GM18867 (cell line): Measurements from ENCODE around the gene ERCC6L.

ENCODE experiments used
- ATAC-seq: cut with Tn5 transposase; IDR thresholded peaks from one replicate; pipeline ENCODE4 v1.9.1; 2021; ENCODE audit warnings: mild to moderate bottlenecking, moderate library complexity; ENCODE audit not compliant: unreplicated experiment

Gene ERCC6L, protein sequence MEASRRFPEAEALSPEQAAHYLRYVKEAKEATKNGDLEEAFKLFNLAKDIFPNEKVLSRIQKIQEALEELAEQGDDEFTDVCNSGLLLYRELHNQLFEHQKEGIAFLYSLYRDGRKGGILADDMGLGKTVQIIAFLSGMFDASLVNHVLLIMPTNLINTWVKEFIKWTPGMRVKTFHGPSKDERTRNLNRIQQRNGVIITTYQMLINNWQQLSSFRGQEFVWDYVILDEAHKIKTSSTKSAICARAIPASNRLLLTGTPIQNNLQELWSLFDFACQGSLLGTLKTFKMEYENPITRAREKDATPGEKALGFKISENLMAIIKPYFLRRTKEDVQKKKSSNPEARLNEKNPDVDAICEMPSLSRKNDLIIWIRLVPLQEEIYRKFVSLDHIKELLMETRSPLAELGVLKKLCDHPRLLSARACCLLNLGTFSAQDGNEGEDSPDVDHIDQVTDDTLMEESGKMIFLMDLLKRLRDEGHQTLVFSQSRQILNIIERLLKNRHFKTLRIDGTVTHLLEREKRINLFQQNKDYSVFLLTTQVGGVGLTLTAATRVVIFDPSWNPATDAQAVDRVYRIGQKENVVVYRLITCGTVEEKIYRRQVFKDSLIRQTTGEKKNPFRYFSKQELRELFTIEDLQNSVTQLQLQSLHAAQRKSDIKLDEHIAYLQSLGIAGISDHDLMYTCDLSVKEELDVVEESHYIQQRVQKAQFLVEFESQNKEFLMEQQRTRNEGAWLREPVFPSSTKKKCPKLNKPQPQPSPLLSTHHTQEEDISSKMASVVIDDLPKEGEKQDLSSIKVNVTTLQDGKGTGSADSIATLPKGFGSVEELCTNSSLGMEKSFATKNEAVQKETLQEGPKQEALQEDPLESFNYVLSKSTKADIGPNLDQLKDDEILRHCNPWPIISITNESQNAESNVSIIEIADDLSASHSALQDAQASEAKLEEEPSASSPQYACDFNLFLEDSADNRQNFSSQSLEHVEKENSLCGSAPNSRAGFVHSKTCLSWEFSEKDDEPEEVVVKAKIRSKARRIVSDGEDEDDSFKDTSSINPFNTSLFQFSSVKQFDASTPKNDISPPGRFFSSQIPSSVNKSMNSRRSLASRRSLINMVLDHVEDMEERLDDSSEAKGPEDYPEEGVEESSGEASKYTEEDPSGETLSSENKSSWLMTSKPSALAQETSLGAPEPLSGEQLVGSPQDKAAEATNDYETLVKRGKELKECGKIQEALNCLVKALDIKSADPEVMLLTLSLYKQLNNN

DNA sequence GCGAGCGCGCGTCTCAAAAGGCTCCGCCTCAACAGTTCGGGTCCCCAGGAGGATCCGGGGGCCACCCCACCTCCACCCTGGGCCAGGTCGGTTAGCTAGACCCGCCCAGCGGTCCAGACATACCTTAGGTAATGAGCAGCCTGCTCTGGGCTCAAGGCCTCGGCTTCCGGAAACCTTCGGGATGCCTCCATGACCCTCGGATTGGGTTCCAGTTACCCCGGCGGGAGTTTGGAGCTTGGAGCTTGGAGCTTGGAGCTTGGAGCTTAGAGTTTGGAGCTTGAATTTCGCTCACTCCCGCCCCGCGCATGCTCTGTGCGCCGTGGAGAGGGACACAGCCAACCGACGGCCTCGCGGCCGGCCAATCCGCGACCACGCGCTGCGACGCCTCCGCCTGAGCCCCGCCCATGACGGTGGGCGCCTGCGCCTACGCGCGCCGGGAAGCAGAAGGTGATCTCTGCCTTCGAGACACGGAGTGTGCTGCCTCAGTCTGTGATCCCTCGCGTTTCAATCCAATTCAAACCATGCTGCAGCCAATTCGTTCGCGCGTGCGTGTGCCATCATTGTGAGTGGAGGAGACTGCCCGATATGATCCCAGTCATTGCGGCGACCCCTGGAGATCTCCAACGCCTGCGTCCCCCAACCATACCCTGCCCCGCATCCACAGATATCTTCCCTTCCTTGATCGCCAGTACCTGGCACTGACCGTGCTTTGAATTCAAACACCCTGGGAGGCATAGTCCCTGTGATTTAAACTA is at the start of gene ERCC6L:
Gene ERCC6L, minus strand, starts transcription at position 307 of the 755 bp plus-strand sequence. Its CDS starts 116 bp downstream, at position 191.
- ATAC-seq, result peak; percentile 96

DNA sequence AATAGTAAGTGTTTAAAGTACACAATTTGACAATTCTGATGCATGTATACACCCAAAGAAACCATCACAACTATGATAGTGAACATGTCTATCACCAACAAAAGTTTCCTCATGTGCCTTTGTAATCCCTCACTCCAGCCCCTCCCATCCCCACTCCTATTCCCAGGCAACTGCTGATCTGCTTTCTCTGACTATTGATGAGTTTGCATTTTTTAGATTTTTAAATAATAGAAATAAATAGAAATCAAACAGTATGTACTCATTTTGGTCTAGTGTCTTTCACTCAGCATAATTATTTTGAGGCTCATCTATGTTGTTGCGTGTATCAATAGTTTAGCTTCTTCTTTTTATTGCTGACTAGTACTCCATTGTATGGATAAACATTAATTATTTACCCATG is 43.5 kb upstream of the ERCC6L start:
- ATAC-seq, result no peak

DNA sequence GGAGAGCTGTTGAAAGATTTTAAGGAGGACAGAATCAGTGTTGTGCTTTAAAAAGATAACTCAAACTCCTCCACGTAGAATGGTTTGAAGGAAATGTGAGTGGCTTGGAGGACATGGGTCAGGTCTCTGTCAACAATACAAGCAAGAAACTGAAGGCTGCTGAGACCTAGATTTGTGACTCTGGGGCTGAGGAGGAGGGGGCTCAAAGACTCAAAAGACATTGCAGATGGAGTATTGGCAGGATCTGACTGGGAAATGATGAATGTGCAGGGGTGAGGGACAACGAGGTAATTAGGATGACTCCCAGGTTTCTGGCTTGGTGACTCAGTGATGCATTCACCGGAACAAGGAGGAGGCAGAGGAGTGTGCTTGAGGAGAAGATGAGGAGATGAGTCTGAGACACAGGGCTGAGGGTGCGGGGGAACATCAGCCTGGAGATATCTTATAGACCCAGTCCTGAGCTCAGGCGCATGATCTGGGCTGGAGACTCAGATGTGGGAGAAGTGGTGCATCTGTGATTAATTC is 41.6 kb upstream of the ERCC6L start:
- ATAC-seq, result no peak

DNA sequence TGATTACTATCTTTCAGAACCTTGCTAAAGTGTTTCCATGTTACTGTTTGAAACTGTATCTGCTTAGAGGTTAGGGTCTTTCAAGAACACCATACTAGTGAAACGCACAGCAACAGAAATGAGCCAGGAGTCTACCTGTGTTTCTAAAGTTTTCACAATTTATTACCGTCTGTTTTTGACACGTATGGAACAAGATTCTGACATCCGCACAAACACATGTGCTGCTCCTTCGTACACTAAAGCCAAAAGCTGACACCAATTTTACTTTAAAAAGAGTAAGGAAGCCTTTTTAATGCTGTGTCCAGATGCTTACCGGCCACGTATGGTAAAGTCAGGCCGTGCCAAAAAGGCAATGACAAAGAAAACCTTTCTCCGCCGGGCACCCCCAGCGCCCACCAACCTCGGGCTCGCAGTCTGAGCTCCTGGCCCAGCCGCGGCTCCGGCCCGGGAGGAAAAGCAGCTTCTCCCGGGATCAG is 37.7 kb upstream of the ERCC6L start:
- ATAC-seq, result peak; percentile 20

DNA sequence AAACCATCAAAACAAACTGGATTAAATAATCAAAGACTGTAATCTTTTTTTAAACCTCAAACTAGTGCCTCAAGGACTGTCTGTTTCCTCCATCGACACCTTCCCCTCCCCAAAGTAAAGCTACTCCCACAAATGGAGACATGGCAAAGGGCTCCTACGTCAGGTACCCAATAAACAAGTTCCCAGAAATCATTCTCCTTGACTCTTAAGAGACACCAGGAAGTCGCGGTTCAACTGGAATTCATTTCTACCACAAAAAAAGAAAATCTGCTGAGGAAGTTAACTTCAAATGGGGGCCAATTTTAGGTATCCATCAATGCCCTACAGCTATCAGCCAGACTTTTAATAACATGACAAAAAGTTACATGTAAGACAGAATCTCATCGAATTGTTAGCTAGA is 35.7 kb upstream of the ERCC6L start:
- ATAC-seq, result no peak

DNA sequence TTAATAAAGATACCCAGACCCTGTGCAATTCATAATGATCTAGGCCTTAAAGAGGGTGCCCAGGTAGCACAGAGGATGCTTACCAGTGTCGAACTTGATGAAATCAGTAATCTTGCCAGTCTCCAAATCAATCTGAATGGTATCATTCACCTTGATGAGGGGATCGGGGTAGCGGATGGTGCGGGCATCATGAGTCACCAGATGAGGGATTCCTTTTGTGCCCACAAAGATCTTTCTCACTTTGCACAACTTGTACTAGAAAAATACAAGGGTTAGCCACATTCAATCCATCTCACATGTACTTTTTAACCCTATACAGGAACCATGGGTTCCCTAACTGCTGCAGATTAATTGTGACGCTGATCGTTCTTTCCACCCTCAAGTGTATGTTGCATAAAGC is 34.9 kb upstream of the ERCC6L start:
- ATAC-seq, result no peak

DNA sequence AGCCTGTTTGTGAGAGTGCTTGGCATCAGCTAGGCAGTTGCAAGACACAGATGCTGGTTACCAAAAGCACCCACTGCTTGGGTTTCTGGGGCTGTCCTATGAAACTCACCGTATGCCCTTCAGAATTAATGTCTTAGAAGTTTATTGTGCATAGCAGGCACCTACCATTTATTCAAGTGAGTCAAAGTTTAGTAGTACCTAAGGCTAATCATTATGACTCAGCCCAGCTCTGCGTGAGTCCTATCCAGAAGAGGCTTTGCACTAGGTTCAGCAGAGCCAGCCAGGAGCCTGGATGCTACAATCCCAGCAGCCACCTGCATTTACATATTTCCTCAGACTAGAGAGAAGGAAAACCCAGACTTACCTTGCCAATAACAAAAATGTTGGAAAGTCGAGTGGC is 34.0 kb upstream of the ERCC6L start:
- no peak for ATAC-seq

DNA sequence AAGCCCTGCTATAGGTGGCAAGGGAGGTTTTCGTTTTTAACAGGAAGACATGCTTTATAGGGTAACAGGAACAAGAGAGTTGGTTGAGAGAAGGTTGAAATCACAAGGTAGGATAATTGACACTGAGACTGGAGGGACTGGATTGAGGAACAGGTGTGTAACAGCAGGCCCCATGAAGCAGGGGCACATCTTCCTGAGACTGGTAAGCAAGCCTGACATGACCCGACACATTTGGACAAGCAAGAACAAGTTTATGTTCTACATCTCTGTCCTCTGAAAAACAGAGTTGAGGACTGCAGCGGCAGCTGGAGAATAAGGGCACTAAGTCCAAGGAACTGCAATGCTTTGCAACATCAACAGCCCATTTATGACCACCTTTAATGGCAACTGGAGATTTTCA is 33.0 kb upstream of the ERCC6L start:
- ATAC-seq, result no peak

DNA sequence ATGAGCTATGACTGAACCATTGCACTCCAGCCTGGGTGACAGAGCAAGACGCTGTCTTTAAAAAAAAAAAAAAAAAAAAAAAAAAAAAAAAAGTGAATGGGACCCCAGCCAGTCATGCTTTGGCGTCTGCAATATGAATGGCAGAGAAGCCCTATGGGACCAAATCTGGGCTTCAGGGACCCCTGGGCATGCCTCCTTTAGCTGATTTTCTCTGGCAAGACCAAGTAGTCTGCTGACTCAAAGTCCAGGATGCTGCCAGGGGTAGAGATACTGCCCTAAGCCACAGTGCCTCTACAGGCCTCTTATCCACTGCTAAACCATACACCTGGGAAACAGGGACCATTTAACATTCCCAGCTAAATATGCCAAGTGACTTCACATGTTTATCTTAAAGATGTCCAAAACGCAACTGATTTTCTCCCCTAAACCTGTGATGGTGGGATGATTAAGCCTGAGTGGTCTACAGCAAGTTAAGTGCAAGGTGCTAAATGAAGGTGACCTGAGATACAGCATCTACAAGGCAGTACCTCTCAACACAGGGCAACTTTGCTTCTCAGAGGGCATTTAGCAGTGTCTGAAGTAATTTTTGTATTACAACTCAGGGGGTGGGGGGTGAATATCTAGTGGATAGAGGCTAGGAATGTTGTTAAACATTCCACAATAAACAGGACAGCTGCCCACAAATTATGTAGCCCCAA is 32.4 kb upstream of the ERCC6L start:
- no peak for ATAC-seq

DNA sequence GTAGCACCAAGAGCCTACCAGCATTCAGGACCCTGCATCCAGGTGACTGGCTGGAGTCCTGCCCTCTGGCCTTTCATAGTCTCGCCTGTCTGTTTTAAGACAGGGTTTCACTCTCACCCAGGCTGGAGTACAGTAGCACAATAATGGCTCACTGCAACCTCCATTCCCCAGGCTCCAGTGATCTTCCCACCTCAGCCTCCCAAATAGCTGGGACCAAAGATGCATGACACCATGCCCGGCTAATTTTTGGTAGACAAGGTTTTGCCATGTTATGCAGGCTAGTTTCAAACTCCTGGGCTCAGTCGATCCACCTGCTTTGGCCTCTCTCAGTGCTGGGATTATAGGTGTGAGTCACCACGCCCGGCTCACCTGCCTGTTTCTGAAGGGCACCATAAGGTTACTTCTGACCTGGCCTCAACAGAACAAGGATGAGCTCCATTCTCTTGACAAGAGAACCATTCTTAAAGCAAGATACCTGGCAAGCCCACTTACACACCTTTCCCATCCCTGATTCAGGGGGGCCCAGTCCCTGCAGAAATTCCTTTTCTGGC is 31.6 kb upstream of the ERCC6L start:
- no peak for ATAC-seq

DNA sequence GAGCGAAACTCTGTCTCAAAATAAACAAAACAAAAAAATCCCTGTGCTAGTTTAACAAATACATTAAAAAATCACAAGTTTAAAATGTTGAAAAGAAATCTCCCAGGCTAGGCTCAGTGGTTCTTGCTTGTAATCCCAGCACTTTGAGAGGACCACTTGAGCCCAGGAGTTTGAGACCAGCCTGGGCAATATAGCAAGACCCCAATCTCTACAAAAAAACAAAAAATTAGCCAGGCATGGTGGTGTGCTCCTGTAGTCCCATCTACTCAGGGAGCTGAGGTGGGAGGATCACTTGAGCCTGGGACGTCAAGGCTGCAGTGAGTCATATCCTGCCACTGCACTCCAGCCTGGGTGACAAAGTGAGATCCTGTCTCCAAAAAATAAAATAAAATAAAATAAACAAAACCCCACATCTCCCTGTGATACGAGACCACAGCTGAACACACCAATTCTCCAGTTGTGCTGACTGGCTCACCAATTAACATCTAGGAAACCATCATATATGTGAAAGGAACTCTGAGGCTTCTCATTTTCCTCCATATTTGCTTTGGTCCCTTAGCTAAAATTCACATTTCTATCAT is 30.9 kb upstream of the ERCC6L start:
- ATAC-seq, result no peak

DNA sequence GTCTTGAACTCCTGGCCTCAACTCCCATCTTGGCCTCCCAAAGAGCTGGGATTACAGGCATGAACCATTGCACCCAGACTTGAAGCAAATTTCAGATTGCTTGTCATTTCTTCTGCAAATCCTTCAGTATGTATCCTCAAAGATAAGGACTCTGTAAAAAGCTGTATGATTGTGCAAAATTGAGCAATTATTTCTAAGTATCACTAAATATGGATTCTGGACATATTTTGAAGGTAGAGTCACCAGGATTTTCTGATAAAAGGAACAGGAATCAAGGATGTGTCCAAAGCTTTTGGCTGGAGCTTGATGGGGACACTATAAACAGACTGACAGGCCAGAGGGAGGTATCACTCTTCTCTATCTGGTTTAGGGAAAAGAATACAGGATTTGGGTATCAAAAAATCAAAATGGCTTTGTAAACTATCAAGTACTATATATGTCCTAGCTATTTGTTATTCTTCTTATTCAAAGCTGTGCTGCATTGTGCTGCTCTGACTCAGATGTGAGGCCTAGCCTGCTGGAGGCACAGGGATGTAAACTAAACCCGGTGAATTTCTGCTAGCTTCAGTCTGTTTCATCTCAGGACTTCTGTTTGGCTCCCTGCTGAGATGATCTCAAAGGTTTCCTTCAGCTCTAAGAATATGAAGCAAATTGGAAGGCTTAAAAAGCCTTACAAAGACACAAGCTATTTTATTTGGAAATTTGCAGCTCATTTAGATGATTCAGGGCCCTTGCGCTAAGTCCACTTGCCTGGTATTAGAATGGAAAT is 30.0 kb upstream of the ERCC6L start:
- ATAC-seq, result no peak

DNA sequence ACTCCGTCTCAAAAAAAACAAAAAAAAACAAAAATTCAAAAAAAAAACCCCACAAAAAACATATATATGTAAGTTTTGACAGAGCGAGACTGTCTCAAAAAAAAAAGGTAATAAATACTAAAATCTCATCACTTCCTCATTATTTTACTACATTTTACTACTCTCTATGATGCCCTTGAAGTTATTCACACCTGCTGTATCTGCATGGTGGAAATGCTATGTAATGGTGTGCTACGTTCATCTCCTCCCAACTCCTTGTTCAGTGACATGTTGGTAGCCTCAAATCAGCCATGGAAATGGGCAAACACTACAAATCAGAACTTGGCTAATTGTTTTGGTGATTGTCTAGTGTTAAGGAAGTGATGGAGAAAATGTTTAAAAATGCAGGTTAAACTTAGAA is 26.4 kb upstream of the ERCC6L start:
- ATAC-seq, result no peak

DNA sequence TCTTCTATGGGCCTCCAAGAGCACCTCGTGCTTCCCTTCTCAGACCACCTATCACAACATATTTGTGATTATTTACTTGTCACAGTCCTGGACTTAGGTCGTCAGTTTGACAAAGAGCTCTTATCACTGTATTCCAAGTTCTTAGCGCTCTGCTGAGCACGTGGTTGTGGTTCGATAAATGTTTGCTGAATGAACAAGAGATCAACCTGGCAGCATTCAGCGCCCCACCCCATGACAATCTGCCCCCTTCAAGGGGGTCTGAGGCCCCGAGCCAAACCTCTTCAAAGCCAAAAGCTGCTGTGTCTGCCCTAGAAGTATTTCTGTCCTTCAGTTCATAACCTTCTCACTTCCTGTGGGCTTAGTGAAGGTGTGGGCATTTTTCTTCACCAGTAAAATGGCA is 23.2 kb upstream of the ERCC6L start:
- ATAC-seq, result no peak

DNA sequence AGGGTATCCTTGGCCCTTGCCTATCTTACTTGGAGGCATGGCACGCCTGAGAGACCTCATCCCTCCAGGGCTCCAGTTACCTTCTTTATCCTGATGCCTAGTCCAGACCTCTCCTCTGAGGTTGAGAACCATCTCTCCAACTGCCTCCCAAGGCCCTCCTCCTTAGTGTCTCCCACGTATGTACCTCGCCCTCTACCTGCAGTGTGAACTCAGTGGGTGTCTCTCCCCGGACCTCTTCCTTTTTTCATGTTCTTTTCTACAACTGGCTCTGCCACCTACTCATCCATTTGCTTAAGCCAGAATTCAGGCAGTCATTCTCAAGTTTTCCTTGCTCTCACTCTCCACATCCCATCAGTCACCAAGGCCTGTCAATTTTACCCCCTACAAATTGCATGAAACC is 21.6 kb upstream of the ERCC6L start:
- no peak for ATAC-seq

DNA sequence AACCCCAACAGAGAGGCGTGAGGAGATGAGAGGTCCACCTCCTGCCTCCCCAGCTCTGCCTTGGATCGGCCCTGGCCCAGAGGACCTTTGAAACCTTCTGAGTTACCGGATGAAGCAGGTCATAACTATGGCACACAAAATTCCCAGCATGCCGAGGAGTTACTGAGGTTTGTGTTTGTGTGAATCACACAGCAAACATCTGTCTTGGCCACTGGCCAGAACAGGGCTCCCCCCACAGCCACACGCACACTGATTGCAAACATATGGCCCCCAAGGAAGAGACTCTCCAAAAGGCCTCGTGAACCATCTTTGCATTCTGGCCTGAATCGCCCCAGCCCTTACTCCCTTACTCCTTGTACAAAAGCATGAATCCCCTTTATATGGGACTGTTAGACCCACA is 19.3 kb upstream of the ERCC6L start:
- ATAC-seq, result no peak

DNA sequence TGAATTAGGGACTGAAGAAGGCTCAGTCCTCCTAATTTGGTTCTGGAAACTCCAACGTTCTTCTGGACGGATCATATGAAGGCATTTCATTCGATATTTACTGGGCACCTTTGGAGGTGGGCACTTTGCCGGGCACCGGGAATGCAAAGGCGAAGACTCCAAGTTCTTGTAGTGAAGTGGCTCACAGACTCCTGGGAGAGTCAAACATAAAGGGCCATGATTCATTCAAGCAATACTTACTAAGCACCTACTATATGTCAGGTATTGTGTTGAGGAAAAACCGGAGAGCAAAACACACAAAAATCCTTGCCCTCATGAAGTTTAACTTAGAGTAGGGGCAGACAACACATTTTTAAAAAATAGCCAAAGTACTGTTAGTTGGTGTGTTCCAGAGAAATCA is 17.0 kb upstream of the ERCC6L start:
- no peak for ATAC-seq

DNA sequence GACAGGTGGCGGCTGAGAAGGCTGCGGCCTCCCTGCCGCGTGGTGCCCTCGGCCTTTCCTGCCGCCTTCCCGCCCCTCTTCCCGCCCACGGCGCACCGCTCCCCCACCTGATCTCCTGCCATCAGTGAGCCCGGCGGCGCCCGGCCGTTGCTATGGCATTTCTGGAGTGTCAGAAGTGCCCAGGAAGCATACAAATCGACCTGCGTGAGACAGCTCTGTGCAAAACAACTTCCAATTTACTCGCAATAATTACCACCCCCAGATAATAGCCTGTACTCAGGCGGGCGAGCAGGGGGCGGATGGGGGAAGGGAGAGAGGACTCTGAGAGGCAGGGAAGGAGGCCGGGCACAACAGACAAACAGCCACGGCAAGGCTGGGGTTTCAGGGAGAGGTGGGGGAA is 16.6 kb upstream of the ERCC6L start:
- ATAC-seq, result no peak
